Hypothalamus (tissue), 51 donors: Measurements from ENCODE around the gene CHRDL2.
A peak's percentile ranks its signal among the peaks of the same experiment; 100 is the strongest.

Experiments
- DNase-seq, 51 donors: peaks; one replicate each; lab custom pipeline; 2025; lab: John Stamatoyannopoulos, UW

CHRDL2 gene

GRCh38 chr11:74717221-74717969, 13.8 kb downstream of the CHRDL2 start:
- no peak for DNase-seq

DNA sequence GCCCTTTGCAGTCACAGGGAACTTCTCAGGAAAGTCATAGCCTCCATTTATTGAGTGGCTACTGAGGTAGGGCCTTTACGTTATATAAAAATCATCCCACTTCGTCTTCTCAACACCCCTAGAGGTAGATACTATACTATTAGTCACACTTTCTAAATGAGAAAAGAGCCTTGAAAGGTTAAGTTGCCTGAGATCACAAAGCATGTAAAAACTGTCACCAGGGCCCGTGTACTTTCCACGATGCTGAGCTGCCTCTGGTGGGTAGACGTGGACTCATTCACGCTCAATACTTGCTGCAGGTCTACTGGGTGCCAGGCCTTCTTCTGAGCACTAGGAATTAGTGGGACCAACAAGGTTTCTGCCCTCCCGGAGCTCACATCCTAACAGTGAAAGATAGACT, 16.3 kb downstream of the CHRDL2 start:
- DNase-seq = no peak

DNA sequence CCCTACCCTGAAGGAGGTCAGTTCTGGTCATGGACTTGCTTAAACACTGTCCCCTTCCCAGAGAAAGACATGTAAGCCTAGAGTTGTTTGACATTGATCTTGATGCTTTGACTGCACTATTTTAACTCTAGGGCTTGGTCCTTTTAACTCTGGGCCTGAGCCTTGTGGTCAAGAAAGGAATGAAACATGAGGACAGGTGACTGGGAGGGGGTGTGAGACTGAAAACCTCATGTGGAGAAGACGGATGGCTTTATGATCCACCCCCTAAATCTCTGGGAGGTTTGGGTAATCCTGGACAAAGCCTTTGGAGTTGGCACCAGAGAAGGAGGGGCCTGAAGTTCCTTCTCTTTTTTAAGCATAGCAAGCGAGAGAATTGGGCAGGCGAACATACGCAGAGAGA, 17.5 kb downstream of the CHRDL2 start:
- no peak for DNase-seq

DNA sequence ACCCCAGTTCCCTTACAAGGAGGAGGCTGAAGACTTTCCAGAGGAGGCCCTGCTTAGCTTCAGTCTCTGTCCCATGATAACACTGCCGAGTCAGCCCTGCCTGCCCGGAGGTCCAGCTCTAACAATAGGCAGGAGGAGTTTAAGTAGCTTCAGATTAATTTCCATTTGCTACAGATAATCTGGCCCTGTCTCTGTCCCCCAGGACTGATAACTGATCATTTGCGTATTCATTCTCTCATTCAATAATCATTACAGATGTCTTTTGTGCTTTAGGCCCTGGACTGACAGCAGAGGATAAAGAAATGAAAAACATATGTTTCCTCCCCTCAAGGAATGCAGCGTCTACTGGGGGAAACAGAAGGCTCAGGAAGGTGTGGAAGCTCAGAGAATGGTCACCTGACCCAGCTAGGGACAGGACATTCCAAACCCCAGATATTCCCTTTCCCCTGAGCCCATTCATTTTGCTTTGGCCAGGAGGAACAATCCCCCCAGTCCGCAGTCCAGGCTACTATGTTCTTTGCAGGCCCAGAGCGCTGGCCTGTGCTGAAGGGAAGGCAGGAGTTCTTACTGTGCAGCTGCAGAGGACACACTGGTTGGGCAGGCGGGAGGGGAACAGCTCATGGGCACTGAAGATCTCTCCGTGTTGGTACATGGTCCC, 20.8 kb downstream of the CHRDL2 start:
- DNase-seq = no peak

DNA sequence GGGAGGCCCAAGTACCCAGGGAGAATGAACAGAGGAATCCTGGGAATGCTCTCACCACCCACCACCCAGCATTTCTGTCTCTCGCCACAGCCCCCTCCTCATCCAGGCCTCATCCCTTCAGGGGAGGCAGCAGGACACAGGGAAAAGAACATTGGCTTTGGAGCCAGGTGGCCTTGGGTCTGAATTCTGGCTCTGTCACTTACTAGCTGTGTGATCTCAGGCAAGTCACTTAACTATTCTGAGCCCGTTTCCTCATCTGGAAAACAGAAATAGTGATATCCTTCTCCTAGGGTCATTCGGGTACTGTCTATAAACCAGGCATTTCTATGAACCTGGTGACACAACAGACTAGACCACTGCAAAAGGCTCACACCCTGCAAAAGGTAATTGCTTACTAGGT, 22.1 kb downstream of the CHRDL2 start:
- DNase-seq = no peak

- DNase-seq = no peak
These were observed 23.4 kb downstream of the CHRDL2 start for GRCh38 chr11:74707602-74708510.

DNA sequence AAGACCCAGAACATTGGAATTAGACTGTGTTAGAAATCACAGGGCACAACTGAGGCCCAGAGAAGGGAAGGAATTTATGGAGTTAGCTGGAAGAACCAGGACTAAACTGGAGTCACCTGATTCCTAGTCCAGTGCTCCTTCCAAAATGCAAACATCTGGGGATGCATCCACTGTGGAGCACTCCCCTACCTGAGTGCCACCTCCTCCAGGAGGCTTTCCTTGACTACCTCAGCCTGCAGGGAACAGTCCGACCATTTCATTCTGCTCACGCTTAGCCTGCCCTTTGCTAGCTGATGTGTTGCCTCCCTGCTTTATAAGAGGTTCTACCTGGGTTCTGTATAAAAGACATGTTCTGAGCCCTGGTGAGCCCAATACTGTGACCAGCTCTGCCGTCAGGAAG, 24.0 kb downstream of the CHRDL2 start:
- DNase-seq = no peak

GRCh38 chr11:74703211-74703610, 28.0 kb downstream of the CHRDL2 start:
- DNase-seq = no peak

DNA sequence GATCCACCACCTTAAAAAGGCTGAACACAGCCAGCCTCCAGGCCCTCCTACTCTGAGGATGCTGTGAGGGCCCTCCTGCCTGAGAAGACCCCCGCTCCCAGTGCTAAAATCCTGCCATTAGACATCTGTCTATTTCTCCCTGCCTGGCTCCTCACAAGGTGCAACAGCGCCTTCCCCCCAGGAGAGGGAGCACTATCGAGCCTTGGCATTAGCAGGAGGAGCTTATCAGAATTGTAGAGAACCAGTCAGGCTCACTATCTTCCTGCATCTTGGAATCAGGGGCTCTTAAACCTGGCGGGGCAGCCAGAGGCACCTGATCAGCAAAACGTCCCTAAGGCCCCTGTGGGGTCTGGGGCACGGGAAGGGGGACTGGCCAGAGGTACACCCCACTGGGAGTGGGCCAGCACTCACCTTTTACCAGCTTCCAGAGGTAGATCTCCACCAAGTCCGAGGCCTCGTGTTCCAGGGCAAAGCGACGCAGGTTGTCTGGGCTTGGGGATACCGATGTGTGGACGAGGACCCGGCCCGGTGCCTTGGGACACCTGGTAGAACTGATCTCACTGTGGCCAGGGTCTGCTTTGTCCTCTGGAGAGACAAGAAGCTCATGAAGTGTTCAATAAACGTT, 28.7 kb downstream of the CHRDL2 start:
- peak in 38 of 51 donors; percentile 9 to 70 (median 35) for DNase-seq

GRCh38 chr11:74701351-74701750, 29.9 kb downstream of the CHRDL2 start:
- DNase-seq = no peak

DNA sequence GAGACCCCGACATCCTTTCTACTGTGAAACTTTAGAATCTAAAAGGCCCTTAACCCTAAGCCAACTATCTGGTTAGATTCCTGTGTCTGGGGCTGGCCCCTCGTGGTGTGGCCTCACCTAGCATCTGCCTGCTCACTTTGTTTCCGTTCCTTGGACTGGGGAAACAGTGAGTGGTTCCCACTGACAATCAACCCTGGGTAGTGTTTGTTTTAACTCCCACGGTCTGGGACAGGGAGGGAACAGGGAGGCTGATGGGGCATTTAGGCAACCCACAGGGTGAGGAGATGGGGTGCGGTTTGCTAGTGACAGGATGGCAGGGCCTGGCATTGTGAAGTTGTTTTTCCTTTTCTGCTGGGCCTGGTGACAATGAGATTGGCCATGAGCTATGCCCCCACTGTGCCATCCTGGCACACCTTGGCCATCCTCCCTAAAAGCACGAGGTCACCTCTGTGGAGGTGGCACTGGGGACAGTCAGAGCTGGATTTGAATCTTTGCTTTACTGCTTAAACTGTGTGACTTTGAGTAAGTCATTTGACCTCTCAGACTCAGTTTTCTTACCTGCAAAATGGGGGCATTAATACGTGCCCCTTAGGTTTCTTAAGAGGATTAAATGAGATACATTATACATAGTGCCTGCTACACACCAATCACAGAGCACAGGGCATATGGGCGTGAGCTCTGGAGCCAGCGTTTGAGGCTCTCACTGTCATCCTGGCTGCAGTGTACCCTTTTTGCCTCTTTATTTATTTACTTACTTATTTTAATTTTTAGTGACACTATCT, 31.4 kb downstream of the CHRDL2 start:
- no peak for DNase-seq

GRCh38 chr11:74697722-74698121, 33.5 kb downstream of the CHRDL2 start:
- DNase-seq = no peak

DNA sequence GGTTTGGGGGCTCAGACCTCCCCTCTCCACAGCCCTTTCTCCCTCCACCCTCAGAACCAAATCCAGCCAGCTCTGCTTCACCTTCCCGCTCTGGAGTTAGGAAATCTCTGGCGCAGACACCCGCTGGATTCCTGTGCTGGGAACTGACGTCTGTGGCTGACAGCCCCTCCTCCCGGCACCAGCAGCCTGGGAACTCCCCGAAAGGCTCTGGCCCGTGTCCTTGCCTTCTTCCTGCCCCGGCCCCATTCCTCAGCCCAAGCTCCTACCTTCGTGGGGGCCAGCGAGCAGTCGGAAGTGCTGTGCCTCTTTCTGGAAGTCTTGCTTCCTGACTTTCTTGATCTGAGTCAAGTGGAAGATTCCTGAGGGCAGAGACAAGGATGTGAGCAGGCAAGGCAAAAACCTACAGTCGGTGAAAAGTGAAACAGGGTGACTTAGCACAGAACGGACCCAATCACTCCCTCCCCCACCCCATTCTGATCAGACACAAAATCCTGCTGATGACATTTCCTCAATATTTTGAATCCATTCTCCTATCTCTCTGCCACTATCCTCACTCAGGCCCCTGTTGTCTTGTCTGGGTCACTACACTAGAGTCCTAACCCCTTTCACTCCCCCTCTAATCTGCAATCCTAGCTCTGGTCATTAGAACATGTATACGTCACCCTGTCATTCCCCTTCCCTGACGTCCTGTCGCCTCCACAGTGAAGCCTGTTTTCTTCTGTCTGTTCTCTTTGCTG, 34.1 kb downstream of the CHRDL2 start:
- DNase-seq = no peak

DNA sequence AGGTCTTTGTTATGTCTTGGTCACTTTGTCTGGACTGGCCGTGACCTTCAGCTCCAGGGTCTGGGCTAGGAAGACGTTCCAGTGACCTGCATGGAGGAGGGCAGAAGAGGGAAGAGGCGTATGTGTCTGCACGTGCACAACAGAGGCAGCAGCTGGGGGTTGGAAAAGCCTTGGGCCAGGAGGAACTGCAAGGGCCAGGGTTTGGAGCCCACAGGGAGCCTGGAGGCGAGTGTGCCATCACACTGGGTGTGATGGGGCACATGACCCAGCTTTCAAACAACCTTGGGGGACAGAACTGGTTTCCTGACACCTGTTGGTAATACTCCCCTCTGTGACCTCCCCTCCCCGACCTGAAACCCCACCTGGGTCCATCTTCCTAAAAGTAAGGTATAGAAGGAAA, 34.7 kb downstream of the CHRDL2 start:
- no peak for DNase-seq

DNA sequence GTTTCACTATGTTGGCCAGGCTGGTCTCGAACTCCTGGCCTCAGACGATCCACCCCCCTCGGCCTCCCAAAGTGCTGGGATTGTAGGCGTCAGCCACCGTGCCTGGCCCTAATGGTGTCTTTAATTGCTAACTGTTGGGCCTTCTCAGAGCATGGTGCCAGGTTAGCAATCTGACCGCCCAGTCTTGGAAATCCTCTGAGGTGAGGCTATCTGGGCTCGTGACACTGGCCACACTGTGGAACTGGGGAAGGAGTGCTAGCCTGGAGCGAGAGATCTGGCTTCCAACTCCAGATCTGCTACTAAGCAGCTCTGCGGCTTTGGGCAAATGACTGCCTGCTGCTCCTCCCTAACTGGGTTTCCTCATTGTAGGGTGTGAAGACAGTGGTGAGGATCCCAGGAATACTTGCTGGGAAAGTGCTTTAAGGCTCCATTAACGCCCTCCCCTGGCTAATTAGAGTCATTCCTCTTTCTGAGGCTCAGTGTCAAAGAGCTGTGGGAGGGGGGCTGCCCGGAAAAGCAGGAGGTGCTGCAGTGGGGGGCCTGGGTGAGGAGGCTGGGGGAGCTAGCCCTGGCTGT, 35.4 kb downstream of the CHRDL2 start:
- no peak for DNase-seq

GRCh38 chr11:74694136-74694930, 36.9 kb downstream of the CHRDL2 start:
- DNase-seq = no peak

DNA sequence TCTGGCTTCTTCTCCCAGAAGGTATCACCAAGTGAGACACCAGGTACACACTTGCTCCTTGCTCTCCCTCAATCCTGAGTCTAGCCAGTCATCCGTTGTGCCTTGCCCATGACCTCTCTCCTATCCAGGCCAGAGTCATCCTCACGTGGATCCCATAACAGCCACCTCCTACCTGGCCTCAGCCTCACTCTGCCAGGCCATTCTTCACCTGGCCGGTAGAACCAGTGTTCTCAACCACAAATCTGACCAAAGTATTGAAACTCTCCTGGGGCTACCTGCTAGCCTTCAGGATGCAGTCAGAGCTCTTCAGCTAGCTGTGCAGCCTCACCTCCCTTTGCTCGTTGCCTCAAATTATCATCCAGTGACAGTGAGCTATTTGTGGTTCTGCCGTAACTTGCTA, 37.7 kb downstream of the CHRDL2 start:
- DNase-seq = no peak

DNA sequence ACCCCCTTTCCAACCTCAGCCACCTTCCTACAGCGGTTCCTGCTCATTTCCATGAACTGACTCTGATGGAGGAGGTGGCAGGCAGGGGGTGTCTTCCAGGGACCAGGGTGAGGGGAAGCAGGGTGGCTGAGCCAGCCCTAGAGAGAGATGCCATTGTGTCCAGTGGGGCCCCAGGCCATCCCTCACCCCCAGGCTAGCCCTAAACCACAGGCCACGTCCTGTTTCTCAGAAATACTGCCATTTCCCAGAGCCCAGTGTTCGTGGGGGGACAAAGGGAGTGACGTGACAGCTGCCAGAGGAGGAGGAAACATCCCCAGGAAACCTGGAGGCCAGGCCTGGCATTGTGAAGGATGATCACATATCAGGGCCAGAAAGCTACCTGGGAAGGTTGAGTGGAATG, 39.5 kb downstream of the CHRDL2 start:
- DNase-seq = no peak
